ENCODE measurements around the gene GMDS. TPM values are rescaled to one million over a fixed set of nuclear protein-coding genes. Genes with fewer than 3 reads are reported as not detected.

Gene GMDS
- total and polyA plus RNA-seq, 4 donors = 7.3 to 28.3 (median 16.1) TPM

GRCh38 chr6:2000962-2001361 lies 244.4 kb downstream of the GMDS start:
- Histone ChIP-seq H3K27ac (ENCODE audit: low read depth in 1 of 2, low read length in 1 of 2) (no peak overlapping the region), H3K9me3 (ENCODE audit: control insufficient read depth in 4 of 4, insufficient read depth in 3 of 4, low read length in 3 of 4) (peaks cover 0 to 1% (median 0%) of the 10 kb centered on the region in 4 donors), H3K36me3 (ENCODE audit: control insufficient read depth in 4 of 4, insufficient read depth in 4 of 4, low read length in 4 of 4) (no peaks in the 10 kb centered on the region), H3K27me3 (ENCODE audit: control insufficient read depth in 3 of 3, insufficient read depth in 3 of 3, low read length in 2 of 3) (no peaks in the 10 kb centered on the region), H3K4me1 (ENCODE audit: control insufficient read depth in 5 of 5, insufficient read depth in 5 of 5, low read length in 5 of 5) (peaks cover 0 to 4% (median 0%) of the 10 kb centered on the region in 5 donors), H3K4me3 (no peak overlapping the region), H3K9ac (ENCODE audit: insufficient read depth in 1 of 2, low read length in 2 of 2) (no peak overlapping the region)
- DNase-seq = no peak
- no peak for TF ChIP-seq CTCF (IDR thresholded peaks at IDR 0.05; ENCODE audit: control extremely low read depth, extremely low read depth)
- no peak for ATAC-seq (ENCODE audit: insufficient read depth, low FRiP score)
- WGBS, 2 donors = 75 to 93% methylated on average over 2 of the region's 2 CpGs

- Histone ChIP-seq H3K9ac (ENCODE audit: insufficient read depth in 1 of 2, low read length in 2 of 2) (no peak overlapping the region), H3K27ac (ENCODE audit: low read depth in 1 of 2, low read length in 1 of 2) (no peak overlapping the region), H3K4me3 (no peak overlapping the region), H3K9me3 (ENCODE audit: control insufficient read depth in 4 of 4, insufficient read depth in 3 of 4, low read length in 3 of 4) (peaks cover 0 to 1% (median 0%) of the 10 kb centered on the region in 4 donors), H3K36me3 (ENCODE audit: control insufficient read depth in 4 of 4, insufficient read depth in 4 of 4, low read length in 4 of 4) (no peaks in the 10 kb centered on the region), H3K27me3 (ENCODE audit: control insufficient read depth in 3 of 3, insufficient read depth in 3 of 3, low read length in 2 of 3) (no peaks in the 10 kb centered on the region), H3K4me1 (ENCODE audit: control insufficient read depth in 5 of 5, insufficient read depth in 5 of 5, low read length in 5 of 5) (peaks cover 0 to 5% (median 0%) of the 10 kb centered on the region in 5 donors)
- WGBS, 2 donors = 59 to 66% methylated on average over 3 of the region's 3 CpGs
- no peak for TF ChIP-seq CTCF (IDR thresholded peaks at IDR 0.05; ENCODE audit: control extremely low read depth, extremely low read depth)
- ATAC-seq (ENCODE audit: insufficient read depth, low FRiP score) (no peak), DNase-seq (no peak)
Measured at GRCh38 chr6:1997702-1998101, 247.7 kb downstream of the GMDS start.

GRCh38 chr6:1995636-1996035 lies 249.8 kb downstream of the GMDS start:
- Histone ChIP-seq H3K4me1 (ENCODE audit: control insufficient read depth in 5 of 5, insufficient read depth in 5 of 5, low read length in 5 of 5) (peaks cover 0 to 5% (median 0%) of the 10 kb centered on the region in 5 donors), H3K27ac (ENCODE audit: low read depth in 1 of 2, low read length in 1 of 2) (no peak overlapping the region), H3K9me3 (ENCODE audit: control insufficient read depth in 4 of 4, insufficient read depth in 3 of 4, low read length in 3 of 4) (peaks cover 0 to 1% (median 0%) of the 10 kb centered on the region in 4 donors), H3K4me3 (no peak overlapping the region), H3K9ac (ENCODE audit: insufficient read depth in 1 of 2, low read length in 2 of 2) (no peak overlapping the region), H3K27me3 (ENCODE audit: control insufficient read depth in 3 of 3, insufficient read depth in 3 of 3, low read length in 2 of 3) (no peaks in the 10 kb centered on the region), H3K36me3 (ENCODE audit: control insufficient read depth in 4 of 4, insufficient read depth in 4 of 4, low read length in 4 of 4) (no peaks in the 10 kb centered on the region)
- no peak for TF ChIP-seq CTCF (IDR thresholded peaks at IDR 0.05; ENCODE audit: control extremely low read depth, extremely low read depth)
- ATAC-seq (ENCODE audit: insufficient read depth, low FRiP score) (no peak), DNase-seq (no peak)
- WGBS, 2 donors = 92 to 97% methylated on average over 2 of the region's 2 CpGs

DNA sequence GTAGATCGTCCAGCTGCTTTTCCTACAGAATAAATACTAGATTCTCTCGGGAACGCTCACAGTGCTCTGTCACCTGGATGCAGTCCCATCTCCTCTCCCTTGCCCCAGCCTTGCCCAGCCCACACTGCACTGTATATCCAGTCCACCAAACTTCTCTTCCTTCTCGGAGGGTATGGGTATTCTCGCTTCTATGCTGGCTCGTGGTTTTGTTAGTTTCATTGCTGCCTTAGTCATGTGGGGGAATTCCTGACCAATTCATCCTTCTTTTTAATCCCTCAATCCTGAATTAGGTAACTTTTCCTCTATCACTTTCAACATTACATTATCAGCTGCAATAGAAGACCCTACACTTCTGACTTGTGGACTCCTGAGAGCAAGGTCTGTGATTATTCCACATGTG lies 252.4 kb downstream of the GMDS start:
- no peak overlapping the region for H3K9ac ChIP-seq (ENCODE audit: insufficient read depth in 1 of 2, low read length in 2 of 2)
- H3K4me1 ChIP-seq (ENCODE audit: control insufficient read depth in 5 of 5, insufficient read depth in 5 of 5, low read length in 5 of 5) = peaks cover 0 to 5% (median 0%) of the 10 kb centered on the region in 5 donors
- no peaks in the 10 kb centered on the region for H3K36me3 ChIP-seq (ENCODE audit: control insufficient read depth in 4 of 4, insufficient read depth in 4 of 4, low read length in 4 of 4)
- DNase-seq = no peak
- no peak overlapping the region for H3K4me3 ChIP-seq
- no peak for TF ChIP-seq CTCF (IDR thresholded peaks at IDR 0.05; ENCODE audit: control extremely low read depth, extremely low read depth)
- H3K27me3 ChIP-seq (ENCODE audit: control insufficient read depth in 3 of 3, insufficient read depth in 3 of 3, low read length in 2 of 3) = no peaks in the 10 kb centered on the region
- ATAC-seq (ENCODE audit: insufficient read depth, low FRiP score) = no peak
- H3K27ac ChIP-seq (ENCODE audit: low read depth in 1 of 2, low read length in 1 of 2) = no peak overlapping the region
- 89 to 97% methylated on average over 6 of the region's 6 CpGs for WGBS, 2 donors
- H3K9me3 ChIP-seq (ENCODE audit: control insufficient read depth in 4 of 4, insufficient read depth in 3 of 4, low read length in 3 of 4) = peaks cover 0 to 1% (median 0%) of the 10 kb centered on the region in 4 donors

Measured in lung (tissue), 12 donors.